ENCODE results near the gene KAT14.
"Not testable (repeated sequence)": the region's sequence is repeated elsewhere in the genome, so short reads cannot be mapped to it uniquely, and the experiment has no call there.

Gene KAT14

GRCh38 chr20:18137412-18138265, at the start of gene KAT14, which contains the start of gene PET117:
TSS of gene KAT14 (plus strand) at chr20:18137863. CDS start at chr20:18142661, 4,798 bp downstream.
TSS of gene PET117 (plus strand) at chr20:18137863. CDS start at chr20:18137956, 93 bp downstream.
- DNase-seq (ENCODE audit: low read depth): peak; percentile 90

DNA sequence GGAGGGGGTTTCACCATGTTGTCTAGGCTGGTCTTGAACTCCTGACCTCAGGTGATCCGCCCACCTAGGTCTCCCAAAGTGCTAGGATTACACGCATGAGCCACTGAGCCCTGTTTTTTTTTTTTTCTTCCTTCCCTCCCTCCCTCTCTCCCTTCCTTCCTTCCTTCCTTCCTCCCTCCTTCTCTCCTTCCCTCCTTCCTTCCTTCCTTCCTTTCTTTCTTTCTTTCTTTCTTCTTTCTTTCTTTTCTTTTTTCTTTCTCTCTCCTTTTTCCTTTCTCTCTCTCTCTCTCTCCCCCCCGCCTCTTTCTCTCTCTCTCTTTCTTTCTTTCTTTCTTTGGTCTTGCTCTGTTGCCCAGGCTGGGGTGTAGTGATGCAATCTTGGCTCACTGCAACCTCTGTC, 49.4 kb upstream of the KAT14 start:
- DNase-seq (ENCODE audit: low read depth): not testable (repeated sequence)

- DNase-seq (ENCODE audit: low read depth): not testable (repeated sequence)
These were observed 48.8 kb upstream of the KAT14 start for GRCh38 chr20:18088841-18089240.

DNA sequence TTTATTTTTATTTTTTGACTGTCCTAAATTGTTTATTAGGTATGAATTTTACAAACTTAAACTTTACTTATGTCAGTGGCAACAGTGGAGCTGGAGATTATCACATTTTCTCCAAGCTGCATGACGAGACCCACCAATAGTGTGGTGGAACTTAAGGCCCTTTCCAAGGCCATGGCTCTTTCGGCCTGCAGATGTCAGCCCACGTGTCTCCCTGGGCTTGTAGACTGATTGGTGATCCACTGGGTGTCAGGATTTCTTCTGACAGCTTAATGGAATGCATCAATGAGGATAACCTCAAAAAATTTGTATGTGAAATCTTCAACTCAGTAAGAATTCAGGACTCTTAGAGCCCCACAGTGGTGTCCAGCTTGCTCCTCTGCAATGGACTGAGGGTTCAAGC, 47.6 kb upstream of the KAT14 start:
- DNase-seq (ENCODE audit: low read depth): no peak

GRCh38 chr20:18090477-18090876, 47.2 kb upstream of the KAT14 start:
- DNase-seq (ENCODE audit: low read depth): no peak

GRCh38 chr20:18091623-18092022, 46.0 kb upstream of the KAT14 start:
- no peak for DNase-seq (ENCODE audit: low read depth)

- DNase-seq (ENCODE audit: low read depth): no peak
These were observed 44.8 kb upstream of the KAT14 start for GRCh38 chr20:18092890-18093289.

GRCh38 chr20:18093388-18093787, 44.3 kb upstream of the KAT14 start:
- no peak for DNase-seq (ENCODE audit: low read depth)

DNA sequence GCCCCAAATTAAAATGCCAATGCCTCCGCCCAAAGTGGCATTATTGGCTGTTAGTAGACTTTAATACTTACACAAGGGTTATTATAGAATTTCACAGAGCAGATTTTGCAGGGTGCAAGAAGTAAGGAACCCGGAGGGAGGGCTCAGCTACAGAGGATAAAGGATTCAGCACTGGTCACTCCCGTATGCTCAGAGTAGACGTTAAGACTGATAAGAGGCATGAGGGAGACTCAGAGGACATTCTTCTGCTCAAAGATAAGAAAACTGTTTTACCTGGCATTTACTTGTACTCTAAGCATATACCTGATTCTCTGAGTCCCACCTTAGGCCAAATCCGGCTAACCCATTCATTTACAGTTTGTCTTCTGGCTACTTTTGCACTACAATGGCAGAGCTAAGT, 43.5 kb upstream of the KAT14 start:
- DNase-seq (ENCODE audit: low read depth): no peak

DNA sequence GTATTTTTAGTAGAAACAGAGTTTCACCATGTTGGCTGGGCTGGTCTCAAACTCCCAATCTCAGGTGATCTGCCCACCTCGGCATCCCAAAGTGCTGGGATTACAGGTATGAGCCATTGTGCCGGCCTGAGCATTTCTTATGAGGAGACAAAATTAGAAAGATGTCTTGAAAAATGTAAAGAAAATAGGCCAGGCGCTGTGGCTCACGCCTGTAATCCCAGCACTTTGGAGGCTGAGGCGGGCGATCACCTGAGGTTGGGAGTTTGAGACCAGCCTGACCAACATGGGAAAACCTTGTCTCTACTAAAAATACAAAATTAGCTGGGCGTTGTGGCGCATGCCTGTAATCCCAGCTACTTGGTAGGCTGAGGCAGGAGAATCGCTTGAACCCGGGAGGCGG, 37.1 kb upstream of the KAT14 start:
- DNase-seq (ENCODE audit: low read depth): not testable (repeated sequence)

GRCh38 chr20:18101125-18101810, 36.4 kb upstream of the KAT14 start:
- DNase-seq (ENCODE audit: low read depth): no peak

DNA sequence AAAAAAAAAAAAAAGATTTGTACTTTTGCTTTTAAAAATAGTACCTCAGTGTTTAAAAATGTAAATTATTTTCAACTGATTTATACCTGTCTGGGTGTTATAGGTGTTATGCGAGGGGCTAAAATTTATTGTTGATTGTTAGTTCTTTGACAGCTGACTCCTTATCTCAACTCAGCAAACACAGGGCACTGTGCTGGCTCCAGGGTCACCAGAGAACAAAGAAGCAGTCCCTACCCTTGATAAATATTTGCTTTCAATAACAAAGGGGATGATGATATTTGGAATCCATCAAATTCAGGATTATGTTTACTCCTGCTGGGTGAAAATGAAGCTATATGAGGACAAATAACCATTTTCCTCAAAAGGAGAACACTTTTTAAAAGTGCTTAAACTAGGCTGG, 34.2 kb upstream of the KAT14 start:
- no peak for DNase-seq (ENCODE audit: low read depth)

- no peak for DNase-seq (ENCODE audit: low read depth)
These were observed 29.3 kb upstream of the KAT14 start for GRCh38 chr20:18108326-18108725.

- DNase-seq (ENCODE audit: low read depth): not testable (repeated sequence)
These were observed 9.1 kb upstream of the KAT14 start for GRCh38 chr20:18128574-18128973.

- DNase-seq (ENCODE audit: low read depth): no peak
These were observed 5.0 kb upstream of the KAT14 start for GRCh38 chr20:18132663-18133062.

DNA sequence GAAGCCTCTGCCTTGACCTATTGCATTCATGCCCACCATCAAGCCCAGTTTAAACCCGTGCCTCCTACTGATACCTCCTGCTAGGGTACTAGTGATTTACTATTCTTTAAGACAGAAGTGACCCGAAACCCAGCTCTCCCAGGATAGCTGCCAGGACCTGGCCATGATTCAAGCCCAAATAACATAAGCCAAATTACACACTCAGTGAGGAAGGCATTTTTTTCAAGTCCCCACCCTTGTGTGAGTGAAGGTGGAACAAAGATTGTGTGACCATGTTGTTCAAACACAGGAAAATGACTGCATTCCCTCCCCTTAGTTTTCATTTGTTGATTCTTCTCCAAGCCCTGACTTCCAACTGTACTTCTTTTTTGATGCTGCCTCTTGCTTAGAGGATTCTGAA, 3.7 kb upstream of the KAT14 start:
- DNase-seq (ENCODE audit: low read depth): no peak

GRCh38 chr20:18138266-18138582, 561 bp downstream of the KAT14 start:
- DNase-seq (ENCODE audit: low read depth): peak; percentile 1

- DNase-seq (ENCODE audit: low read depth): peak; percentile 7
These were observed 1.2 kb downstream of the KAT14 start for GRCh38 chr20:18138639-18139583.

DNA sequence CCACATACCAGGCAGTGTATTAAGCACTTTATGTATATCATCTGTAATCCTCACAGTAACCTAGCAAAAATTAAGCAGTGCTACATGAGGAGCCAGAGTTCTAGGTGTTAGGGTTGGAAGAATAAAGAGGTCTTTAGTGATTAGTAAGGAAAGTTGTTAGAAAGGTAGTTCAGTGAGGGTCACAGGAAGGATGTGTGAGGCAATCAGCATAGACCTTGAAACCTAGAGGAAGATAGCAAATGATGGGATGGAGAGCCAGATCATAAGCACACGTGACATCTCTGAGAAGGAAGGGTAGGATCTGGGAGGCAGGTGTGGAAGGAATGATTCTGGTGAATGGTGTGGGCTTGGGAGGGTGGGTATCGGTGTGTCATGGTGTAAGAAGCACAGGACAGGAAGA, 2.2 kb downstream of the KAT14 start:
- no peak for DNase-seq (ENCODE audit: low read depth)

- DNase-seq (ENCODE audit: low read depth): no peak
These were observed 7.0 kb downstream of the KAT14 start for GRCh38 chr20:18144541-18145099.

- no peak for DNase-seq (ENCODE audit: low read depth)
These were observed 16.7 kb downstream of the KAT14 start for GRCh38 chr20:18154342-18154741.

DNA sequence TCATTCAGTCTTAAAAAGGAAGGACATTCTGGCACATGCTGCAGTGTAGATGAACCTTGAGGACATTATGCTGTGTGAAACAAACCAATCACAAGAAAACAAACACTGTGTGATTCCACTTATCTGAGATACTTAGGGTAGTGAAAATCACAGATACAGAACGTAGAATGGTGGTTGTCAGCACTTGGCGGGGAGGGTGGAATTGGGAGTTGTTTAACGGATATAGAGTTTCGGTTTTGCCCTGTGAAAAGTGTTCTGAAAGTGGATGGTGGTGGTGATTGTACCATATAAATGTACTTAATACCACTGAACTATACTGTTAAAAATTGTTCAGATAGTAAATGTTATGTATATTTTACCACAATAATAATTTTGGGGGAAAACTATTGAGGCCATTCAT, 18.4 kb downstream of the KAT14 start:
- no peak for DNase-seq (ENCODE audit: low read depth)

Data from amniotic epithelial cell (primary cell).